ENCODE results near the gene ATP5F1A. TPM values are rescaled to one million over a fixed set of nuclear protein-coding genes. Genes with fewer than 3 reads are reported as not detected.
"Not testable (repeated sequence)": the region's sequence is repeated elsewhere in the genome, so short reads cannot be mapped to it uniquely, and the experiment has no call there.

Gene ATP5F1A
- total RNA-seq, 1 experiment from 2014 or later, result 349 TPM

DNA sequence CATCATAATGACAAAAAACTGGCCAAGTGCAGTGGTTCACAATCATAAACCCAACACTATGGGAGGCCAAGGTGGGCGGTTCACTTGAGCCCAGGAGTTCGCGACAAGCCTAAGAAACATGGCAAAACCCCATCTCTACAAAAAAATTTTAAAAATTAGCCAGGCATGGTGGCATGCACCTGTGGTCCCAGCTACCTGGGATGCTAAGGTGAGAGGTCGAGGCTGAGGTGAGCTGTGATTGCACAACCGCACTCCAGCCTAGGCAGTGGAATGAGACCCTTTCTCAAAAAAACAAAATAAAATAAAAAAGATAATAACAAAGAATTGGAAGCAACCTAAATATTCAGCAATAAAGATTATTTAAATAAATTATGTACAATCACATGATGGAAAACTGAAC is 47.8 kb downstream of the ATP5F1A start:
- no peak overlapping the region for H3K4me3 Mint-ChIP-seq (ENCODE audit: unreplicated experiment)
- peaks cover 16% of the 10 kb centered on the region for H3K4me1 ChIP-seq
- BruUV-seq (replicated peaks), result no TSS peak
- TF ChIP-seq, protein P1, sequence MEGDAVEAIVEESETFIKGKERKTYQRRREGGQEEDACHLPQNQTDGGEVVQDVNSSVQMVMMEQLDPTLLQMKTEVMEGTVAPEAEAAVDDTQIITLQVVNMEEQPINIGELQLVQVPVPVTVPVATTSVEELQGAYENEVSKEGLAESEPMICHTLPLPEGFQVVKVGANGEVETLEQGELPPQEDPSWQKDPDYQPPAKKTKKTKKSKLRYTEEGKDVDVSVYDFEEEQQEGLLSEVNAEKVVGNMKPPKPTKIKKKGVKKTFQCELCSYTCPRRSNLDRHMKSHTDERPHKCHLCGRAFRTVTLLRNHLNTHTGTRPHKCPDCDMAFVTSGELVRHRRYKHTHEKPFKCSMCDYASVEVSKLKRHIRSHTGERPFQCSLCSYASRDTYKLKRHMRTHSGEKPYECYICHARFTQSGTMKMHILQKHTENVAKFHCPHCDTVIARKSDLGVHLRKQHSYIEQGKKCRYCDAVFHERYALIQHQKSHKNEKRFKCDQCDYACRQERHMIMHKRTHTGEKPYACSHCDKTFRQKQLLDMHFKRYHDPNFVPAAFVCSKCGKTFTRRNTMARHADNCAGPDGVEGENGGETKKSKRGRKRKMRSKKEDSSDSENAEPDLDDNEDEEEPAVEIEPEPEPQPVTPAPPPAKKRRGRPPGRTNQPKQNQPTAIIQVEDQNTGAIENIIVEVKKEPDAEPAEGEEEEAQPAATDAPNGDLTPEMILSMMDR (IDR thresholded peaks at IDR 0.05; ENCODE audit: insufficient read depth in 1 of 2, low read depth in 1 of 2, low read length in 1 of 2, severe bottlenecking in 1 of 2, unreplicated experiment in 1 of 2), result no peak
- H3K27ac Mint-ChIP-seq (ENCODE audit: unreplicated experiment), result no peak overlapping the region
- H3K9me3 ChIP-seq, result no peaks in the 10 kb centered on the region
- H3K36me3 Mint-ChIP-seq (ENCODE audit: insufficient read depth, unreplicated experiment), result no peaks in the 10 kb centered on the region
- no peaks in the 10 kb centered on the region for H3K36me3 ChIP-seq (ENCODE audit: control insufficient read depth, insufficient read depth, low read length)
- ChIA-PET POLR2A (no interaction called here), CTCF (no interaction called here)
- no peaks in the 10 kb centered on the region for H3K9me3 Mint-ChIP-seq (ENCODE audit: unreplicated experiment)
- H3K4me3 ChIP-seq (ENCODE audit: low read depth, low read length), result no peak overlapping the region
- no peaks in the 10 kb centered on the region for H3K27me3 ChIP-seq (replicated peaks; ENCODE audit: control insufficient read depth, insufficient read depth, low read length)
- intact Hi-C loops (cut with micrococcal nuclease; ENCODE audit: unreplicated experiment), result no loop called here
- peaks cover 17% of the 10 kb centered on the region for H3K4me1 Mint-ChIP-seq (ENCODE audit: low read depth, unreplicated experiment)
- H3K27me3 Mint-ChIP-seq (ENCODE audit: insufficient read depth, unreplicated experiment), result no peaks in the 10 kb centered on the region
- no peak for DNase-seq

DNA sequence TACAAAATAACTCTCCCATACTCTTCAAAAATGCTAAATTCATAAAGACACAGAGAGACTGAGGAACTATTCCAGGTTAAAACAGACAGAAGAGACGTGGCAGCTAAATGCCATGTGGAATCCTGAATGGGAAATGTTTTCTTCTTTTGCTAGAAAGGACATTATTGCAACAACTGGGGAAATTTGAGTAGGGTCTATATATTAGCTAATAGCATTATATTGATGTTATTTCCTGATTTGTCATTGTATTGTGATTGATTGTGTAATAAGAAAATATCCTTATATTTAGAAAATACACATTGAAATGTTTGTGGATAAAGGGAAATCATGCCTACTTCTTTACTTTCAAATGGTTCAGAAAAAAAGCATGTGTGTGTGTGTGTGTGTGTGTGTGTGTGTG is 49.5 kb downstream of the ATP5F1A start:
- TF ChIP-seq, protein P1 (IDR thresholded peaks at IDR 0.05; ENCODE audit: insufficient read depth in 1 of 2, low read depth in 1 of 2, low read length in 1 of 2, severe bottlenecking in 1 of 2, unreplicated experiment in 1 of 2), result no peak
- POLR2A ChIA-PET, result no interaction called here
- Histone ChIP-seq H3K4me1 (peaks cover 16% of the 10 kb centered on the region), H3K4me3 (ENCODE audit: low read depth, low read length) (no peak overlapping the region), H3K36me3 (ENCODE audit: control insufficient read depth, insufficient read depth, low read length) (no peaks in the 10 kb centered on the region), H3K27me3 (replicated peaks; ENCODE audit: control insufficient read depth, insufficient read depth, low read length) (no peaks in the 10 kb centered on the region), H3K9me3 (no peaks in the 10 kb centered on the region)
- H3K36me3 Mint-ChIP-seq (ENCODE audit: insufficient read depth, unreplicated experiment), result no peaks in the 10 kb centered on the region
- peaks cover 12% of the 10 kb centered on the region for H3K4me1 Mint-ChIP-seq (ENCODE audit: low read depth, unreplicated experiment)
- H3K27me3 Mint-ChIP-seq (ENCODE audit: insufficient read depth, unreplicated experiment), result no peaks in the 10 kb centered on the region
- no peaks in the 10 kb centered on the region for H3K9me3 Mint-ChIP-seq (ENCODE audit: unreplicated experiment)
- no peak for DNase-seq
- H3K4me3 Mint-ChIP-seq (ENCODE audit: unreplicated experiment), result no peak overlapping the region
- BruUV-seq (replicated peaks), result no TSS peak
- no peak overlapping the region for H3K27ac Mint-ChIP-seq (ENCODE audit: unreplicated experiment)
- CTCF ChIA-PET, result no interaction called here
- intact Hi-C loops (cut with micrococcal nuclease; ENCODE audit: unreplicated experiment), result no loop called here

DNA sequence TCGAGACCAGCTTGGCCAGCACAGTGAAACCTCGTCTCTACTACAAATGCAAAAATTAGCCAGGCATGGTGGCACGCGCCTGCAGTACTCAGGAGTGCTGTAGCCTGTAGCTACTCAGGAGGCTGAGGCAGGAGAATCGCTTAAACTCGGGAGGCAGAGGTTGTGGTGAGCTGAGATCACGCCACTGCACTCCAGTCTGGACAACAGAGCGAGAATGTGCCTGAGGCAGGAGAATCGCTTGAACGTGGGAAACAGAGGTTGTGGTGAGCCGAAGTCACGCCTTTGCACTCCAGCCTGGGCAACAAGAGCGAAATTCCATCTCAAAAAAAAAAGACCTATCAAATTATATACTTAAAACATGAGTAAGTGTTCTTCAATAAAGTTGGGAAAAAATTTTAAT is 50.7 kb downstream of the ATP5F1A start:
- H3K36me3 ChIP-seq (ENCODE audit: control insufficient read depth, insufficient read depth, low read length); H3K9me3 Mint-ChIP-seq (ENCODE audit: unreplicated experiment); BruUV-seq (replicated peaks); H3K36me3 Mint-ChIP-seq (ENCODE audit: insufficient read depth, unreplicated experiment); POLR2A ChIA-PET; H3K27ac Mint-ChIP-seq (ENCODE audit: unreplicated experiment); H3K27me3 Mint-ChIP-seq (ENCODE audit: insufficient read depth, unreplicated experiment); H3K27me3 ChIP-seq (replicated peaks; ENCODE audit: control insufficient read depth, insufficient read depth, low read length); H3K4me1 ChIP-seq; H3K4me1 Mint-ChIP-seq (ENCODE audit: low read depth, unreplicated experiment); intact Hi-C loops (cut with micrococcal nuclease; ENCODE audit: unreplicated experiment); H3K4me3 ChIP-seq (ENCODE audit: low read depth, low read length); CTCF ChIA-PET; DNase-seq; H3K4me3 Mint-ChIP-seq (ENCODE audit: unreplicated experiment); H3K9me3 ChIP-seq: not testable (repeated sequence)

DNA sequence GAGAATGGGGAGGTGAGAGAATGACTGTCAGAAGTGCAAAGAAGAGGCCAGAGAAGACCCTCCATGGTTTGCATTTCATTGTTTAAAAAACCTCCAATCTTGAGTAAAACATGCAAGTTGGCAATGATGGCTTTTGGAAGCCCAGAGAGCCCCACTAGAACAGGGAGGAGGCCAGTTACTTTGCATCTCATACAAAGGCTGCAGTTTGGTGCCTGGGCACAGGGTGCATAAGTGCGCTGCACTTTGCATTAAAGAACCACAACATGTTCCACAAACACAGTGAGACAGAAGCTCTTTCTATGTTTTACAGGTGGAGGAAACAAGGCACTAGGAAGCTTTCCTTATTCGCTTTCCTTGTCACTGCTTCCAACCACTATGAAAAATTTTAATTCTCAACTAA is 51.4 kb downstream of the ATP5F1A start:
- Mint-ChIP-seq H3K4me1 (ENCODE audit: low read depth, unreplicated experiment) (peaks cover 6% of the 10 kb centered on the region), H3K27me3 (ENCODE audit: insufficient read depth, unreplicated experiment) (no peaks in the 10 kb centered on the region), H3K4me3 (ENCODE audit: unreplicated experiment) (no peak overlapping the region), H3K36me3 (ENCODE audit: insufficient read depth, unreplicated experiment) (no peaks in the 10 kb centered on the region), H3K27ac (ENCODE audit: unreplicated experiment) (no peak overlapping the region), H3K9me3 (ENCODE audit: unreplicated experiment) (no peaks in the 10 kb centered on the region)
- Histone ChIP-seq H3K36me3 (ENCODE audit: control insufficient read depth, insufficient read depth, low read length) (no peaks in the 10 kb centered on the region), H3K4me1 (peaks cover 4% of the 10 kb centered on the region), H3K4me3 (ENCODE audit: low read depth, low read length) (no peak overlapping the region), H3K9me3 (no peaks in the 10 kb centered on the region), H3K27me3 (replicated peaks; ENCODE audit: control insufficient read depth, insufficient read depth, low read length) (no peaks in the 10 kb centered on the region)
- intact Hi-C loops (cut with micrococcal nuclease; ENCODE audit: unreplicated experiment), result no loop called here
- DNase-seq, result no peak
- POLR2A ChIA-PET, result no interaction called here
- TF ChIP-seq, protein P1 (IDR thresholded peaks at IDR 0.05; ENCODE audit: insufficient read depth in 1 of 2, low read depth in 1 of 2, low read length in 1 of 2, severe bottlenecking in 1 of 2, unreplicated experiment in 1 of 2), result no peak
- CTCF ChIA-PET, result no interaction called here
- no TSS peak for BruUV-seq (replicated peaks)
